Measurements from ENCODE around the gene TMTC2. TPM values are rescaled to one million over a fixed set of nuclear protein-coding genes. Genes with fewer than 3 reads are reported as not detected.

Gene TMTC2
- total RNA-seq, 6 experiments from 2014 or later = 0.75 to 3.2 (median 1.1) TPM

DNA sequence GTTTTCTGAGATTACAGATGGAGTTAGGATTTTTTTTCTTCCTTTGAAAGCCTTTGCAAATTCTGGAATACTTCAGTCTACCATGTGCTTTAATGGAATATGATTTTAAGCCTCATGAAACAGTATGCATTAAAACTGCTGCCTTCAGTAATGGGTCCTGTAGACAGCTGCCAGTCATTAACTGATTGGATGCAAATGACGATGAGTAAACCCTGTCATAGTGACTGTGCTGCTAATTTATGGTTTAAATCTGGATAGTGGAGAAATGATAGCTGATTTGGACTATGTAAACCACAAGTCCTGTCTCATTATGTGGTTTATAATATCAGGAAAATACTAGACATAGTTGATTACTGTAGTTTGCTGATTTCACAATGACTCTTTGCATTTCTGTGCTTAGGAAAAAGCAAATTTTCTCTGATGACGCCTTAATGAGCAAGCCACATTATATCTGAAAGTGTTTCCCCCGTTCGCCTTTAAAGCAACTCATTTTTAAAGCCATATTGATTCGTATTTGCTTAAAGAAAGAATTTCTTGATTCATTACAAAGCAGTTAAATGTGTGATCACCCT, 217.6 kb downstream of the TMTC2 start:
- Mint-ChIP-seq H3K9me3 (peaks cover 22% of the 10 kb centered on the region), H3K36me3 (ENCODE audit: low read depth) (no peaks in the 10 kb centered on the region), H3K27me3 (ENCODE audit: insufficient read depth) (peaks cover 2% of the 10 kb centered on the region), H3K4me3 (no peak overlapping the region), H3K4me1 (ENCODE audit: low read depth) (no peaks in the 10 kb centered on the region), H3K27ac (no peak overlapping the region)
- TF ChIP-seq, protein P1, sequence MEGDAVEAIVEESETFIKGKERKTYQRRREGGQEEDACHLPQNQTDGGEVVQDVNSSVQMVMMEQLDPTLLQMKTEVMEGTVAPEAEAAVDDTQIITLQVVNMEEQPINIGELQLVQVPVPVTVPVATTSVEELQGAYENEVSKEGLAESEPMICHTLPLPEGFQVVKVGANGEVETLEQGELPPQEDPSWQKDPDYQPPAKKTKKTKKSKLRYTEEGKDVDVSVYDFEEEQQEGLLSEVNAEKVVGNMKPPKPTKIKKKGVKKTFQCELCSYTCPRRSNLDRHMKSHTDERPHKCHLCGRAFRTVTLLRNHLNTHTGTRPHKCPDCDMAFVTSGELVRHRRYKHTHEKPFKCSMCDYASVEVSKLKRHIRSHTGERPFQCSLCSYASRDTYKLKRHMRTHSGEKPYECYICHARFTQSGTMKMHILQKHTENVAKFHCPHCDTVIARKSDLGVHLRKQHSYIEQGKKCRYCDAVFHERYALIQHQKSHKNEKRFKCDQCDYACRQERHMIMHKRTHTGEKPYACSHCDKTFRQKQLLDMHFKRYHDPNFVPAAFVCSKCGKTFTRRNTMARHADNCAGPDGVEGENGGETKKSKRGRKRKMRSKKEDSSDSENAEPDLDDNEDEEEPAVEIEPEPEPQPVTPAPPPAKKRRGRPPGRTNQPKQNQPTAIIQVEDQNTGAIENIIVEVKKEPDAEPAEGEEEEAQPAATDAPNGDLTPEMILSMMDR (IDR thresholded peaks at IDR 0.05) = no peak
- DNase-seq = no peak

DNA sequence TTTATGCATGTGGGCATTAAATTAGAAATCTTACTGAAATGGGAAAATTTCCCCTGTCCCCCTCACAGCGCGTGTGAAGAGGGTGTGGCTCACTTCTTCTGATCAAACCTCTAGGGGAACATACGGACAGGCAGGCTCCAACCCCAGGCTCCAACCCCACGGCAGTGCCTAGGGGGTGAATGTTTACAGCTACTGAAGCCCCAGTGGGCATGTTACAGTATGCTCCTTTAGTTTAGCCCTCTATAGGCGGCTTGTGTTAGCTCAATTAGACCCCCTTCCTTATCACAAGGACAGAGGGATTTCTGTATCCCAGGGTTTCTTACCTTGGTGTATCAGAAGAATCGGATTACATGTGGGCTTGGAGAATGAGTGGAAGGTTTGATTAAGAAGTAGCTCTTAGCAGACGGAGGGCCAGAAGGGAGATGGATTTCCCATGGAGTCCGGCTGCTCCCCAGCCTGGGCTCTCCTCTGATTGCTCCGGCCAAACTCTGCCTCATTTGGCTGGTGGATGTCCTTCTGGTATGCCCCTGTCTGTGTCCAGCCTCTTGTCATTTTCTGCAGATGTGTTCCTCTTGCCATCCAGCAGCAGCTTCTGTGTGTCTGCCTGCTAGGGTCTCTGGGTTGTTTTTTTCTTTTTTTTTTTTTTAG, 223.7 kb downstream of the TMTC2 start:
- H3K9me3 Mint-ChIP-seq = peaks cover 37% of the 10 kb centered on the region
- no peak for DNase-seq

DNA sequence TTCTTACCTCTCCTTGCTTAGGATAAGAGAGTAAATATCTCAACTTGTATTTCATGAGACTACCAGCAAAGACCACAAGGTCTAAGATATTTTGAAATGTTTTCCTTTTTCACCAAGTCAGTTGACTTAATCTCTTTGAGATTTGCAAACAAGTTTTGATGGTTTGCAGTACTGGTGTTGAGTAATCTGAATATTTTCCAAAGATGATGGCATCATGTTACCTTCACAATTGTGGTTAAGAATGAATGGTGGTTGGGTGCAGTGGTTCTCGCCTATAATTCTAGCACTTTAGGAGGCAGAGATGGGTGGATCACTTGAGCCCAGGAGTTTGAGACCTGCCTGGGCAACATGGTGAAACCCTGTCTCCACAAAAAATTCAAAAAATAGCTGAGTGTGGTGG, 225.7 kb downstream of the TMTC2 start:
- H3K4me3 Mint-ChIP-seq = no peak overlapping the region
- H3K27me3 Mint-ChIP-seq (ENCODE audit: insufficient read depth) = no peaks in the 10 kb centered on the region
- no peaks in the 10 kb centered on the region for H3K36me3 Mint-ChIP-seq (ENCODE audit: low read depth)
- no peak for DNase-seq
- H3K9me3 Mint-ChIP-seq = peaks cover 28% of the 10 kb centered on the region; the same call in 1 of the 2 replicates
- H3K4me1 Mint-ChIP-seq (ENCODE audit: low read depth) = no peaks in the 10 kb centered on the region
- H3K27ac Mint-ChIP-seq = no peak overlapping the region
- TF ChIP-seq, protein P1 (IDR thresholded peaks at IDR 0.05) = no peak

More for the DNA sequence above, 223.7 kb downstream of the TMTC2 start:
- Mint-ChIP-seq H3K4me3 (no peak overlapping the region), H3K27me3 (ENCODE audit: insufficient read depth) (peaks cover 2% of the 10 kb centered on the region; the same call in 1 of the 2 replicates), H3K27ac (no peak overlapping the region), H3K36me3 (ENCODE audit: low read depth) (no peaks in the 10 kb centered on the region), H3K4me1 (ENCODE audit: low read depth) (no peaks in the 10 kb centered on the region)
- TF ChIP-seq, protein P1 (IDR thresholded peaks at IDR 0.05) = no peak

DNA sequence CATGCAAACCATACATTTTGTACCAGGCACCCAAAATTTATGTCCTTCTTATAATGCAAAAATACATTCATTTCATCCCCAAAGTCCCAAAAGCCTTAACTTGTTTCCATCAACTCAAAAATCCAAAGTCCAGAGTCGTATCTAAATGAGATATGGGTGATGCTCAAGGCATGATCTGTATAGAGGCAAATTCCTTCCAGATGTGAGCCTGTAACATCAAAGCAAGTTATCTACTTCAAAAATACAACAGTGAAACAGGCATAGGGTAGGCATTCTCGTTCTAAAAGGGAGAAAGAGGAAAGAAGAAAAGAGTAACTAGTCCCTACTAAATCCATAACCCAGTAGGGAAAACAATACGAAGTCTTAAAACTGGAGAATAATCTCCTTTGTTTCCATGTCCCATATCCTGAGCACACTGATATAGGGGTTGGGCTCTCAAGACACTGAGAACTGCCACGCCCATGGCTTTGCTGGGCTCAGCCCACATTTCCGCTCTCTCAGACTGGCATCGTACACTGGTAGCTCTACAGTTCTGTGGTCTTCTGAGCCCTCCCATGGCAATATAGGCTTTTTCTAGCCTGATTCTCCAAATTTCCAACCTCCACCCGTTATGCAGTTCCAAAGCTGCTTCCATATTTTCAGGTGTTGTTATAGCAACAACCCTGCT, 232.8 kb downstream of the TMTC2 start:
- Mint-ChIP-seq H3K9me3 (peaks cover 27% of the 10 kb centered on the region), H3K36me3 (ENCODE audit: low read depth) (no peaks in the 10 kb centered on the region), H3K4me3 (no peak overlapping the region), H3K27ac (no peak overlapping the region), H3K4me1 (ENCODE audit: low read depth) (no peaks in the 10 kb centered on the region), H3K27me3 (ENCODE audit: insufficient read depth) (no peaks in the 10 kb centered on the region)
- TF ChIP-seq, protein P1 (IDR thresholded peaks at IDR 0.05) = no peak
- no peak for DNase-seq

DNA sequence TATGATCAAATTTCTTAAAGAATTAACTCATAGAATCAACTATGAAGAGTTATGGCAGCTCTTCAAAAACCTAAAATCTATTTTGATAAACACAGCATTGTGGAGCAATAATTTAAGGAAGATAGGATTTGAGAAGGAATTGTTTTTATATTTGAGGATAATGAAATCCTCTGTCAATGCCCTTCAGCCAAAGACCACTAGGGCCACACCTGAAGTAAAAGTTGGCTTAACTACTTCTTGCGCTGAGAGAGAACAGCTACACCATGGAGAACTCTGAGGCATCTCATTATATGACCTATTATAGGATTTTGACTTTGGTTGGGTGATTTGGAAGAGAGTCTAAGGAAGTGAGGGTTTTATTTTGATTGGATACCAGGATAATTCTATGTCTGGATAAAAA, 237.2 kb downstream of the TMTC2 start:
- H3K27me3 Mint-ChIP-seq (ENCODE audit: insufficient read depth) = no peaks in the 10 kb centered on the region
- TF ChIP-seq, protein P1 (IDR thresholded peaks at IDR 0.05) = no peak
- no peak overlapping the region for H3K27ac Mint-ChIP-seq
- H3K4me1 Mint-ChIP-seq (ENCODE audit: low read depth) = no peaks in the 10 kb centered on the region
- DNase-seq = no peak
- H3K4me3 Mint-ChIP-seq = no peak overlapping the region
- no peaks in the 10 kb centered on the region for H3K36me3 Mint-ChIP-seq (ENCODE audit: low read depth)
- peaks cover 32% of the 10 kb centered on the region for H3K9me3 Mint-ChIP-seq
